ENCODE measurements around the gene WDR33.

Gene WDR33

DNA sequence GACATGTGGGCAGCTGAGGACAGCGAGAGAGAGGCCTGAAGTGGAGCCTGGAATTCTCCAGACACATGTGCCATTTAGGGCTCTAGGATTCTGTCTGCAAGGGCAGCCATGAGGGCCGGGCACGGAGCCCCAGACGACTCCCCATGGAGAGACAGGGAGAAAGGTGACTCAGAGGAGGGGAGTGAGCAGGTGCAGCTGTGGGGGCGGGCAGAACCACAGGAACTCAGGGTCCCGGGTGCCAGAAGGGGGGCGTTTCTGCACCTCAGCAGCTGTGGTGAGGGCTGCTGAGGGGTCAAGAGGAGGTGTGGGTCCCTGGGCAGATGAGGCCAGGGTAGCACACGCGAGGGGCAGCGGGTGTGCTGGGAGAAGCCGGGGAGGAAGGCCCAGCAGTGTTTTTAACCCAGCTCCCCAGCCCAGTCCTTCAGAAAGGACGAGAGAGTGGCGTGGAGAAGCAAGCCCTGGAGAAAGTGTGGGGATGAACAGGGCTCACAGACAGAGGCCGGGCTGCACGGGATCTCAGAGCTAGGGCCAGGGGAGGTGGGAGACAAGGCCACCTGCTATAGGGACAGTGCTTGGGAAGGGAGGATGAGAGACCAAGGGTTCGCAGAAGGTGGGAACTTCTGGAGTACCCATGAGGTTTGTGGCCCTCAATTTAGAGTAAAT, 157.4 kb downstream of the WDR33 start:
- no peak for DNase-seq

GRCh38 chr2:127652786-127653357, 158.1 kb downstream of the WDR33 start:
- DNase-seq: no peak

DNA sequence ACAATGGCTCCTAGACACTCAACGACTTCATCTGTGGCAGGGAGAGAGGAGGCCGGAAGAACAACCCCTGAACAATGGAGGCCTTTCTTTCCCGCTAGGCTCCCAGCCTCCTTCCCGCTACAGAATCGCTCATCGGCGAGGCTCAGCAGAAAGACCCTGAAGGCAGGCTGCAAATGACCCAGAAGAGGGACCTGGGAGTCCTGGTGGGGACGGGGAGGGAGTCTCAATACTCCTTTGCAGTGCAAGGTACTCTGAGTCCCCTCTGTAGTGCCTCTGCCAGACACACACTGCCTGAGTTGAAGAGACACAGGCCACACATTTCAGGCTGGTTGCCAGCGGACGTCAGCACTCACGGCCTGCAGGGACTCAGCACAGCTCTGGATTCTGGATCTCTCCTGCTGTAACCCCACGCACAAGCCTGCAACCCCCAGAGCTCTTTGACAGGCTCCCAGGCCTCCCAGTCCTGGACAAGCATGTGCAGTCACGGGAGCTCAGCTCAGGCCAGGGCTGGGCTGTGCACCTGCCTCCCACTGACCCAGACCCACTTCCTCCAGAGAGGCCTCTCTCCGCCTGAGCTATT, 158.9 kb downstream of the WDR33 start:
- no peak for DNase-seq

DNA sequence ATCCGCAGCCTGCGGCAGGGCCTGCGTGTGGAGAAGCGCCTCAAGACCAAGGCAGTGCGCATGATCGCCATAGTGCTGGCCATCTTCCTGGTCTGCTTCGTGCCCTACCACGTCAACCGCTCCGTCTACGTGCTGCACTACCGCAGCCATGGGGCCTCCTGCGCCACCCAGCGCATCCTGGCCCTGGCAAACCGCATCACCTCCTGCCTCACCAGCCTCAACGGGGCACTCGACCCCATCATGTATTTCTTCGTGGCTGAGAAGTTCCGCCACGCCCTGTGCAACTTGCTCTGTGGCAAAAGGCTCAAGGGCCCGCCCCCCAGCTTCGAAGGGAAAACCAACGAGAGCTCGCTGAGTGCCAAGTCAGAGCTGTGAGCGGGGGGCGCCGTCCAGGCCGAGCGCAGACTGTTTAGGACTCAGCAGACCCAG, 159.6 kb downstream of the WDR33 start:
- no peak for DNase-seq

All from SW 1271 (cell line).